22Rv1 (cell line): Measurements from ENCODE around the gene MN1.

Experiments
- ZFX ChIP-seq: fragments of 450-650 bp; IDR thresholded peaks from 2 replicates; pipeline ENCODE4 v1.6.1; 2017; ENCODE audit warnings: antibody characterized with exemption, borderline replicate concordance
- TF ChIP-seq, protein P1 (sequence below): fragments of 450-650 bp; IDR thresholded peaks from 2 replicates; pipeline ENCODE4 v1.5.1; 2017; ENCODE audit warnings: mild to moderate bottlenecking

DNA sequence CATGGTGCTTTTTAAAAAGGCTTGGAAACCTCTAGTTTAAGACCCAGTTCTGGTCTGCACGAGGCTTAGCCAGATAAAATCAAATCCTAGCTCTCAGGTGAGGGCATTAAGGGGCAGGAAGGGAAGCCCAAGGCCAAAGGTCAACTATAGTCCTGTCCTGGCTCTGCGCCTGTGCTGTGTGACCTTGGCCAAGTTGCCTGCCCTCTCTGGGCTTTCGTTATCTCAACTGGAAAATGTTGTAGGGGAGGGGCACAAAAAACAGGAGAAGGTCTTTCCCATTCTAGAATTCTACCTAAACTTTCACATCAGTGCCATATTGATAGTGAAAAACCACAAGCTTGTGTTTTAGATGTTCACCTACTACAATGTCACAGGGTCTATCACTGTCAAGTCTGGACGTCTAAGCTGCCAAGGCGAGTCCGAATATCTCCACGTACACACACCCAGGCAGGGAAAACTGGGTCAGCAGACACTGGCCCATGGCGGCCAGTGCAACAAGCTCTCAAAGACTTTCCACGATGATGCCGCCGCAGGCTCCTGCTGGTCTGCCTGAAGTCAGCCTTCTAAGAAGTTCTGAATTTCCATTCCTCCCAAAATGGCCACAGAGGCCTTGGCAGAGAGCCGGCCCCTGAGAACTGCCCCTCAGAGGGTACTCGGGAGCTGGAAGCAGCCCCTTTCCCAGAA lies 18.0 kb downstream of the MN1 start:
- TF ChIP-seq, protein P1, sequence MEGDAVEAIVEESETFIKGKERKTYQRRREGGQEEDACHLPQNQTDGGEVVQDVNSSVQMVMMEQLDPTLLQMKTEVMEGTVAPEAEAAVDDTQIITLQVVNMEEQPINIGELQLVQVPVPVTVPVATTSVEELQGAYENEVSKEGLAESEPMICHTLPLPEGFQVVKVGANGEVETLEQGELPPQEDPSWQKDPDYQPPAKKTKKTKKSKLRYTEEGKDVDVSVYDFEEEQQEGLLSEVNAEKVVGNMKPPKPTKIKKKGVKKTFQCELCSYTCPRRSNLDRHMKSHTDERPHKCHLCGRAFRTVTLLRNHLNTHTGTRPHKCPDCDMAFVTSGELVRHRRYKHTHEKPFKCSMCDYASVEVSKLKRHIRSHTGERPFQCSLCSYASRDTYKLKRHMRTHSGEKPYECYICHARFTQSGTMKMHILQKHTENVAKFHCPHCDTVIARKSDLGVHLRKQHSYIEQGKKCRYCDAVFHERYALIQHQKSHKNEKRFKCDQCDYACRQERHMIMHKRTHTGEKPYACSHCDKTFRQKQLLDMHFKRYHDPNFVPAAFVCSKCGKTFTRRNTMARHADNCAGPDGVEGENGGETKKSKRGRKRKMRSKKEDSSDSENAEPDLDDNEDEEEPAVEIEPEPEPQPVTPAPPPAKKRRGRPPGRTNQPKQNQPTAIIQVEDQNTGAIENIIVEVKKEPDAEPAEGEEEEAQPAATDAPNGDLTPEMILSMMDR = no peak
- TF ChIP-seq ZFX = no peak
